GM19238 (cell line): ENCODE results near the gene DNASE1L1.

Experiments
- DNase-seq: peaks from one replicate; pipeline ENCODE4 v3.0.0; 2011; ENCODE audit warnings: low spot score; ENCODE audit not compliant: insufficient read length

Gene DNASE1L1

DNA sequence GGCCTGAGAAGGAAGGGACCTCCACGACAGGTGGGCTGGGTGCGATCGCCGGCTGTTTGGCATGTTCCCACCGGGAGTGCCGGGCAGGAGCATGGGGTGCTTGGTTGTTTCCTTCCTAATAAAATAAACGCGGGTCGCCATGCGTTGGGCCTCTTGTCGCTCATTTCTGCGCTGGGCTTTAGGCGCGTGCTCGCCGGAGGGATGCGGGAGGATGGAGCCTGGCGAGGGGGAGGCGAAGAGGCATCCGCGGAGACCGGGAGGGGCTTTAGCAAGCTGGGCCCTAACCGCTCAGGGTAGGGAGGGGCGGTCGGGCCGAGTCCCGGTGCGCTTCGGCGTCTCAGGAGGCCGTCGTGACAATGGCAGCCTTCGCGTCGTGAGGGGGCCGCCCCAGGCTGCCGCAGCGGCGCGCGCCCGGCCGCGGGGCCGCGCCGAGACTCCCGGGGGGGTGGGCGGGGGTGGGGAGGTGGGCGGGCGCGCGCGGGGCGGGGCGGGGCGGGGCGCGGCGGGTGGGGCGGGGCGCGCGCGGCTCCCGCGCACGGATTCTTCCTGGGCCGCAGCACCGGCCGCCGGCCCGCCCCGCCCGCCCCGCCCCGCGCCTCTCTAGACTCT lies 27.4 kb upstream of the DNASE1L1 start:
- DNase-seq, result peak; percentile 68

DNA sequence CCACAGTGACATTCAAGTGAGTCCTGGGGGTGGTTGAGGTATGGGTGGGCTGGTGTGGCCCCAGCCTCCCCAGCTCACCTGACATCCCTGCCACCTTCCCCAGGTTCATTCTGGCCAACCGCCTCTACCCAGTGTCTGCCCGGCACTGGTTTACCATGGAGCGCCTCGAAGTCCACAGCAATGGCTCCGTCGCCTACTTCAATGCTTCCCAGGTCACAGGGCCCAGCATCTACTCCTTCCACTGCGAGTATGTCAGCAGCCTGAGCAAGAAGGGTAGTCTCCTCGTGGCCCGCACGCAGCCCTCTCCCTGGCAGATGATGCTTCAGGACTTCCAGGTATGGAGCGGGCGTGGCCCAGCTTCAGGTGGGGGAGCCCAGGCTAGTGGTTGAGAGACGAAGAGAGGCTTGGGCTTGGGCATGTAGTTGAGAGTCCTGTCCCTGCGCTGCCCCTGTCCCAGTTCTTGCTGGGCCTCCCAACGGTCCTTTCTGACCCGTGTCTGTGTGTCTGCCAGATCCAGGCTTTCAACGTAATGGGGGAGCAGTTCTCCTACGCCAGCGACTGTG lies 26.2 kb upstream of the DNASE1L1 start:
- no peak for DNase-seq

DNA sequence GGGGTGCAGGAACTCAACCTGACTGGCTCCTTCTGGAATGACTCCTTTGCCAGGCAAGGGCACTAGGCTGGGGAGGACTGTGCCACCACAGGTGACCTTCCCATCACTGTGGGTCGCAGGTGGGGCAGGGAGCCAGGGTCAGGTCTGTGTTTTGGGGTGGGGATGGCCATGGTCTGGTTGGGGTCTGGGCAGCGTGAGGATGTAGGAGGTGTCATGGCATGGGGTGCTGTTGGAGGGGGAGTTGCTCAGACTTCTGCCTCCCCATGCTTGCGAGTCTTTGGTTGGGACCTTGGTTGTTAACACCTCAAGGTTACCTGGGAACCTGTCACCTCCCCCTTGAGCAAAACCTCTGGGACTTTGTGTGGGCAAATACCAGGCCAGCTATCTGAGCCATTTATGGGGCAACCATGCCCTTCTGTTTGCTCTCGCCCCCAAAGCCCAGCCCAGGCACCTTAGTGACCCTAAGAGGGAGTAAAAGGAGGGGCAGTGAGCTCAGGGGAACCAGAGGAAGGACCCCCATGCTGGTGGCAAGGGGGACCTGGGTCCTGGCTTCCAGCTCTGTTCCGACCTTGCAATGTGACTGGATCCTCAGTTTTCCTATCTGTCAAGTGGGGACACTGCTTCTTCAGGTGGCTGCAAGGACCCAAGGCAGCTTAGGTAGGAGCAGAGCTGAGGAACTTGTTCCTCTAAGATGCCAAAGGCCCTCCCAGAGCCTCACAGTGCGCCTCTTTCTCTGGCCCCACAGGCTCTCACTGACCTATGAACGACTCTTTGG lies 25.5 kb upstream of the DNASE1L1 start:
- DNase-seq, result no peak

GRCh38 chrX:154433605-154434004 lies 24.6 kb upstream of the DNASE1L1 start:
- DNase-seq, result no peak

DNA sequence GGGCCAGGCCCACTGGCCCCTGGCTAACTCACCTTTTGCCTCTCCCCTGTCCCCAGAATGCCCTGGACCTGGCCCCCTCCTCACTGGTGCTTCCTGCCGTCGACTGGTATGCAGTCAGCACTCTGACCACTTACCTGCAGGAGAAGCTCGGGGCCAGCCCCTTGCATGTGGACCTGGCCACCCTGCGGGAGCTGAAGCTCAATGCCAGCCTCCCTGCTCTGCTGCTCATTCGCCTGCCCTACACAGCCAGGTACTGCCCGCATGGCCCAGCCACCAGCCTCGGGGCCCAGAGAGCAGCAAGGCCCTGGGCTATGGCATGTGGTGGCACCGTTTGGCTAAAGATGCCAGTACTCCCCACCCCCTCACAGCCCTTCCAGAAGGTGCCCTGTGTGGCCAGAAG lies 23.2 kb upstream of the DNASE1L1 start:
- DNase-seq, result no peak

GRCh38 chrX:154431341-154431740 lies 22.3 kb upstream of the DNASE1L1 start:
- DNase-seq, result no peak

DNA sequence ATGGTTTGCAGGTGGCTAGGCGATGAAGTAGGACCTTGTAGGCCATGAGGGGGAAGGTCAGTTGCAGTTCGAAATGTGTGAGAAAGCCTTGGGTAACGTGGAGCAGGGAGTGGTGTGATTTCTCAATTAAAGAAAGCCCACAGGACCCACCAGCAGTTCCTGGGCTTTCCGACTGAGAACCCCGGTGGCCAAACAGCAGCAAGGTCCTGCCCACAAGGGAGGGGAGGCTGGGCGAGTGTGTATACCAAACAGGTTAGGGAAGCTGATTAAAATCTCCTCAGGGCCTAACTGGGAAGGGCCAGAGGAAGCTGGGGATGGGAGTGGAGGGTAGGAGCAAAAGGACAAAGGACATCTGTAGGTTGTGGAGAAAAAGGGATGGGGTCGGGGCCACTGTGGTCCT lies 21.9 kb upstream of the DNASE1L1 start:
- no peak for DNase-seq

GRCh38 chrX:154430479-154430878 lies 21.4 kb upstream of the DNASE1L1 start:
- no peak for DNase-seq

DNA sequence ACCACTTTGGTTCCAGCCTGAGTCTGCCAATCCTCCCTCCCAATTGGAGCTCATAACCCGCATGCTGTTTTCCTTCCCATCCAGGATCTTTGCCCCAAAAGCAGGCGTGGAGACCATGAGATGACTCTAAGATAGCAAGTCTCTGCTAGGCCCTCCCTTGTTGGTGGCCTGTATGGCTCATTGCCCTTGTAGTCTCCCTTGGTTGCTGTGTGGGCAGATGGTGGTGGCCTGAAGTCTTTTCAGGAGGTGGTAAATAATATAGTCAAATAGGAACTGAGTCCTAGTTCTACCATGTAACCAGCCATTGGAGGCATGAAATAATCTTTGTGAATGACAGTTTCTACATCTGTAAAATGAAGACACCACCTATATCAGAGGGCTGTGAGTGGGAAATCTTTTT lies 20.7 kb upstream of the DNASE1L1 start:
- no peak for DNase-seq

- DNase-seq, result peak; percentile 91
Measured at GRCh38 chrX:154428176-154429171, 19.4 kb upstream of the DNASE1L1 start, which contains the start of gene ATP6AP1. Gene ATP6AP1 (plus strand): TSS chrX:154428677. CDS start chrX:154428693, 16 bp downstream.

- no peak for DNase-seq
Measured at GRCh38 chrX:154426916-154427770, 18.1 kb upstream of the DNASE1L1 start.

DNA sequence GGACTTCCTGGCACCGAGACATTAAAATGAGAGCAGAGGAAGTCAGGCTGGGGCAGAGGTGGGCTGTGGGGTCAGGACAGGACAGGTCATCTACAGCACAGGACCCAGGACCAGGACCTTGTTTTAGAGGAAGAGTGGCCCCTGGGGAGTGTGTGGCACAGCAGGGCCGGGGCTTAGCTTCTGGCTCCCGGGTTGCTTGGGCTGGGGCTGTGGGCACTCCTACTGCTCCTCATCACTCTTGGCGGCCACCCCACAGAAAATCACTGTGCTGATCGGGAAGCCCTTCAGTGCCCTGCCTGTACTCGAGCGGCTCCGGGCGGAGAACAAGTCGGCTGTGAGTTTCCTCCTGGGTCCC lies 11.3 kb upstream of the DNASE1L1 start:
- no peak for DNase-seq

DNA sequence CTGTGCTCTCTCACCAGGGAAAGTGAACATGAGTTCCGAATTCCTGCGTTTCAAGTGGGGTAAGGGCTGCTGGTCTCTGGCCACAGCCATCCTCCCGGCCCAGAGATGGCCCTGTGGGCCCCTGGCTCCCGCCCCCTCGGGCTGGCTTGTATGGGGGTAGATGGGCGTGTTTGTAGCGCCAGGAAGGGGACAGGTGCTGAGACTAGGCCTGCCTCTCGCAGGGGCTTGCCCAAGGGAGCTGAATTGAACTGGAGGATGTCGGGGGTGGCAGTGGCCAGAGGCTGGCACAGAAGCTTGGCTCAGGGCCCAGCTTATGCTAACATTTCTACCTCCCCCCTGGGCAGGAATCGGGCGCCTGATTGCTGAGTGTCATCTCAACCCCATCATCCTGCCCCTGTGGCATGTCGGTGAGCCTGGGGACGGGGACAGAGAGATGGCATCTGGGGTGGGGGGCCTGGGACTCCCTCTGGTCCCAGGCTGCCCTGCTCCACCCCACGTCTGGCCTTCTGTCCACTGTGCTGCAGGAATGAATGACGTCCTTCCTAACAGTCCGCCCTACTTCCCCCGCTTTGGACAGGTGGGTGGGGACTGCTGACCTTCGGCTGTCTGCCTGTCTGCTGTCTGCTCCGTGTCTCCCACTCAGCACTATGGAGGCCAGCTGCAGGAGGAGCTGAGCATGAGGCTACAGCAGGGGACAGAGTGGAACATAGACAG lies 10.8 kb upstream of the DNASE1L1 start:
- no peak for DNase-seq

- no peak for DNase-seq
Measured at GRCh38 chrX:154419189-154419588, 10.1 kb upstream of the DNASE1L1 start.

DNA sequence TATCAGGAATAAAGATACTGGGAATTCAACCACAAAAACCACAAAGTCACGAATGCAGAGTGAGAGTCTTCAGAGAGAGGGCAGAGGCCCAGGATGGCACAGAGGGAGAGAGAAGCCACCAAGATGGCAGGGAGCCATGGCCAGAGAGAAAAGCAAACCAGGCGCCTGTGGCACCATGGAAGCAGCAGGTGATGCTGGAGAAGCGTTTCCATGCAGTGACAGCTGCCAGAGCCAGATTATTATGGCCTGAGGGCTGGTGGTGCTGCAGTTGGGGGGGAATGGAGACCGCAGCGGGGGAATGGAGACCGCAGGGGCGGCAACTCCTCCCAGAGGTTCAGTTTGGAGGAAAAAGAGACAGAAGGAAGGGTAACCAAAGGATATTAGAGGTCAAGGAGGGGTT lies 8.1 kb upstream of the DNASE1L1 start:
- DNase-seq, result no peak

DNA sequence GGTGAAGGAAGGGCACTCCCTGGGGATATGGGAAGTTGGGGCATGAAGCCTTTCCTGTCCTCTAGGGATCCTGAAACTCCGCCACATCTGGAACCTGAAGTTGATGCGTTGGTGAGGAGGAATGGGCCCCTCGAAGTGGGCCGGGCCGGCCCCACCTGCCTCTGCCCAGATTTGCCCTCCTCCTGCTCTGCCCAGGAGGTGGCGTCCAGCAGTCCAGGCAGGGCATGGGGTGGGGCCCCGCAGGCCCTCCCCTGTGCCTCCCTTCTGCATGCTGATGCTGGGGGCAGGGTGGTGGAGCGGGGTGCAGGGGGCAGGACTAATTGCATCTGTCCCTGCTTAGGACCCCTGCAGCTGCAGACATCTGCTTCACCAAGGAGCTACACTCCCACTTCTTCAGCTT lies 4.1 kb upstream of the DNASE1L1 start:
- DNase-seq, result no peak

GRCh38 chrX:154412468-154412867 lies 3.4 kb upstream of the DNASE1L1 start:
- no peak for DNase-seq

GRCh38 chrX:154411981-154412340 lies 2.9 kb upstream of the DNASE1L1 start:
- peak; percentile 55 for DNase-seq

- no peak for DNase-seq
Measured at GRCh38 chrX:154408659-154409221, 314 bp downstream of the DNASE1L1 start.
